ENCODE measurements around the gene CYTH3. TPM values are rescaled to one million over a fixed set of nuclear protein-coding genes. Genes with fewer than 3 reads are reported as not detected.

Gene CYTH3
- total and polyA plus RNA-seq, 2 of the 8 experiments (the other 6 are each of a cell fraction or from before 2014, with no cell fraction given) = 10.3 to 11.9 TPM

DNA sequence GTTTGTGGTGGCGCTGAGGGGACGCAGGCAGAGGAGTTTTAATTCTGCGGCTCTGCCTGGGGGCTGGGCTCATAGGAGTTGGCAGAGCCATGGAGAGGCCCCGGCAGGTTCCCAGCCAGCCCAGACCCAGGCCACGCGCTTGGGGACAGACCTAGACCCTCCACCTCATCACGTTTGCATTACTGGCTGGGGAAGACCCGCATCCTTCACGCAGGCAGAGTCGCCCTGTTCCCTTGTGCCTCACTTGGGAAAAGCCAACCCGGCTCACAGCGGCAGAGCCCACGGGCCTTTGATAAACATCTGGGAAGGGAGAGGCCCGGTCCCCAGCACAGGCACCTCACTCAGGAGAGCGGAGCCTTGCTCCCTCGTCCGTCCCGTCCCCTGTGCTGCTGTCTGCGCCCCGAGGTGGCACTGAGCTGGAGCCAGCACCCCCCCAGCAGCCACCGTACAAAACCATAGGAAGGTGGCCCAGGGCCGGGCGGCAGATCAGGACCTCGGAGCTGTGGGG lies 112.8 kb downstream of the CYTH3 start:
- 87% methylated on average over 19 of the region's 24 CpGs; no CpG with 5 or more reads in 1 of the 2 experiments for WGBS, 2 experiments (ENCODE audit: extremely low coverage in 1 of 2, insufficient coverage in 1 of 2, insufficient read length in 1 of 2, insufficient replicate concordance in 2 of 2, low coverage in 1 of 2, low lambda C conversion rate in 2 of 2, missing lambda C conversion rate in 1 of 2)
- Histone ChIP-seq H3K4me2 (ENCODE audit: insufficient read depth in 1 of 2, low read depth in 2 of 2, low read length in 2 of 2) (no peak overlapping the region), H3K4me1 (replicated peaks in 1 of 4; ENCODE audit: control insufficient read depth in 3 of 4, insufficient read depth in 4 of 4, low read length in 3 of 4) (peaks cover 0 to under 1% (median 0%) of the 10 kb centered on the region in 4 experiments; a peak in 1 of 7 replicates), H4K5ac (ENCODE audit: insufficient read length, low read depth, low read length) (no peak overlapping the region), H3K14ac (ENCODE audit: insufficient read length) (no peak overlapping the region), H3K36me3 (ENCODE audit: control insufficient read depth in 2 of 4, insufficient read depth in 4 of 4, low read length in 3 of 4) (peaks cover 6 to 34% (median 19%) of the 10 kb centered on the region in 4 experiments; a peak in 6 of 8 replicates), H2BK20ac (ENCODE audit: low read length) (no peak overlapping the region), H3K9ac (replicated peaks in 1 of 4; ENCODE audit: extremely low read depth in 1 of 4, low read depth in 3 of 4, low read length in 3 of 4) (no peak overlapping the region), H3K4ac (replicated peaks; ENCODE audit: insufficient read length, low read depth, low read length) (no peak overlapping the region), H3K23ac (ENCODE audit: insufficient read length) (no peak overlapping the region), H2AFZ (ENCODE audit: low read length) (no peak overlapping the region), H3K27ac (ENCODE audit: low read depth, low read length) (no peak overlapping the region), H2BK15ac (ENCODE audit: low read length) (no peak overlapping the region), H2BK120ac (replicated peaks; ENCODE audit: low read depth, low read length) (no peak overlapping the region), H2BK12ac (ENCODE audit: low read depth, low read length) (no peak overlapping the region), H4K20me1 (replicated peaks in 1 of 2; ENCODE audit: control insufficient read depth in 1 of 2, insufficient read depth in 2 of 2, low read length in 2 of 2) (peaks cover 0 to 7% of the 10 kb centered on the region in 2 experiments), H2AK5ac (ENCODE audit: low read depth, low read length) (no peak overlapping the region), H3K4me3 (ENCODE audit: extremely low read depth in 1 of 4, insufficient read depth in 2 of 4, low read depth in 3 of 4, low read length in 4 of 4) (no peak overlapping the region), H2BK5ac (ENCODE audit: low read depth, low read length) (peak overlapping the region; percentile 44; the same call in 1 of the 2 replicates), H3K9me3 (ENCODE audit: insufficient read depth in 2 of 2, low read depth in 1 of 2, low read length in 1 of 2) (no peaks in the 10 kb centered on the region), H4K91ac (replicated peaks; ENCODE audit: insufficient read length, low read length) (no peak overlapping the region), H3K79me1 (ENCODE audit: low read depth, low read length) (no peaks in the 10 kb centered on the region; the same call in 1 of the 2 replicates), H4K8ac (ENCODE audit: extremely low read depth, insufficient read depth, low read length) (no peak overlapping the region; the same call in 1 of the 2 replicates), H3K27me3 (replicated peaks in 1 of 4; ENCODE audit: control insufficient read depth in 3 of 4, extremely low read depth in 1 of 4, insufficient read depth in 3 of 4, low read length in 3 of 4) (no peaks in the 10 kb centered on the region), H3K56ac (replicated peaks; ENCODE audit: insufficient read length, low read depth, low read length) (no peak overlapping the region), H3K23me2 (ENCODE audit: low read depth, low read length) (no peaks in the 10 kb centered on the region), H3K79me2 (ENCODE audit: control insufficient read depth in 1 of 2, insufficient read depth in 2 of 2, low read length in 2 of 2) (no peaks in the 10 kb centered on the region), H3K18ac (ENCODE audit: extremely low read depth, low read length) (no peak overlapping the region)
- POLR2A ChIA-PET (ENCODE audit: partially characterized antibody) = interaction anchor here (0.7 to 1.3 kb wide), 3 partner anchors 12 to 288 kb away, joined by 3 to 8 read pairs (median 4); partner anchors contain the start of gene DAGLB
- TF ChIP-seq TBP (IDR thresholded peaks at IDR 0.05; ENCODE audit: low read depth, low read length) = no peak
- CTCF ChIA-PET (ENCODE audit: partially characterized antibody) = interaction anchor here (0.6 to 4.2 kb wide), 27 partner anchors 8 to 304 kb away, joined by 3 to 103 read pairs (median 4); no protein-coding TSS in a partner anchor
- no peak for FAIRE-seq
- no peak for DNase-seq (ENCODE audit: low read depth in 1 of 2, low spot score in 2 of 2)

Data from H1 (cell line).